Naive B cell (primary cell): ENCODE results near the gene TRIM72. TPM values are rescaled to one million over a fixed set of nuclear protein-coding genes. Genes with fewer than 3 reads are reported as not detected.
"Not testable (repeated sequence)": the region's sequence is repeated elsewhere in the genome, so short reads cannot be mapped to it uniquely, and the experiment has no call there.

Experiments used
- ATAC-seq, 2 donors: fragments of 150-1000 bp; cut with Tn5 transposase; 2 replicates each; pipeline ENCODE4 v1.10.0; 2021; ENCODE audit warnings: low read depth in 2 of 2, mild to moderate bottlenecking in 2 of 2, moderate library complexity in 2 of 2
- DNase-seq: peaks from one replicate; pipeline ENCODE4 v3.0.0; 2022
- H3K27ac Mint-ChIP-seq, 6 donors: one replicate each; pipeline ENCODE4 v1.8.0; 2020 to 2022; ENCODE audit warnings: mild to moderate bottlenecking in 6 of 6, mixed read lengths in 6 of 6, moderate library complexity in 5 of 6, inconsistent platforms in 2 of 6
- H3K27me3 Mint-ChIP-seq, 3 donors: one replicate each; pipeline ENCODE4 v1.8.0; 2021 to 2022; ENCODE audit warnings: mixed read lengths in 3 of 3, mild to moderate bottlenecking in 1 of 3
- H3K36me3 Mint-ChIP-seq, 2 donors: one replicate each; pipeline ENCODE4 v1.8.0; 2020 to 2022; ENCODE audit warnings: mixed read lengths in 2 of 2, inconsistent platforms in 1 of 2, mild to moderate bottlenecking in 1 of 2
- H3K4me1 Mint-ChIP-seq, 3 donors: one replicate each; pipeline ENCODE4 v1.8.0; 2020 to 2022; ENCODE audit warnings: mixed read lengths in 3 of 3, inconsistent platforms in 1 of 3, mild to moderate bottlenecking in 1 of 3, moderate library complexity in 1 of 3
- H3K4me3 Mint-ChIP-seq, 8 donors: one replicate each; pipeline ENCODE4 v1.8.0; 2020 to 2022; ENCODE audit warnings: mild to moderate bottlenecking in 8 of 8, mixed read lengths in 8 of 8, moderate library complexity in 8 of 8, inconsistent platforms in 2 of 8
- H3K9me3 Mint-ChIP-seq, 7 donors: one replicate each; pipeline ENCODE4 v1.8.0; 2020 to 2022; ENCODE audit warnings: mixed read lengths in 7 of 7, mild to moderate bottlenecking in 5 of 7, inconsistent platforms in 2 of 7, moderate library complexity in 1 of 7
- polyA plus RNA-seq, 6 donors: library from polyadenylated mRNA; unstranded; fragments of 300-500 nt; fragmentation: Illumina TruSeq; gene quantifications; one replicate each; pipeline ENCODE4 v1.2.3, GENCODE V29; 2021; ENCODE audit warnings: low read depth in 6 of 6

Gene TRIM72
- polyA plus RNA-seq, 6 donors from 2014 or later: not detected

DNA sequence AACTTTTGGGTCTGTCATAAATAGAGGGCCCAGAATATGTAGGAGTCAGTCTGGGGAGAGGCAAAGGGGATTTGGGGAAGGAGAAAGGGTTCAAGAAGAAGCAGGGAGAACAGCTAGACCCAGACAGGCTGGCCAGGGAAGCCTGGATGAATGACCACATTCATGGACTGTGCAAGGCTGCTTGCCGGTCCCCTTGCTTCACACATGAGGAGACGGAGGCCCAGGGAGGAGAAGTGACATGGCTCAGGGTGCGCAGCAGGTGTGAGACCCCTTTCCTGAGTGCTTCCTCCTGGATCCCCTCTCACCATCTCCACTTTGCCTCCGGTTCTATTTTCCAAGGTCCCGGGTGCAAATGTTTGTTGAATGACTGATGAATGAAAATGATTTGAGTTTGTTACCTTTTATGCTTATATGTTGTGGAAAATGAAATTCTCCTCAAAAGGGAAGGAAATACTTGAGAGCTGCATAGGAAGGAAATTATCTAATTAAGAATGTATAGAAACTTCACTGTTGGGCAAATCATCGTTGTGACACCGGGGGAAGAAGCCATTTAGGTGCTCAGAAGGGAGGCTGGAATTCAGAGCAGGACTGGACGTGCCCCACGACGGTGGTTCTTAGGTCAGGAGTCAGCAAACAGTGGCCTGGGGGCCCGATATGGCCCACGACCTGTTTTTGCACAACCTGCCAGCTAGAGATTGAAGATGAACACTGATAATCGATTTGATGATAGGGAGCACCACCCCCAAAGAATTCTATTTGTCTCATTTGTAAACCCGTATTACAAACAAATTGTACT lies 46.4 kb downstream of the TRIM72 start:
- H3K4me3 Mint-ChIP-seq: peak overlapping the region; percentile 11 to 91 (median 80)
- no peak for ATAC-seq
- H3K9me3 Mint-ChIP-seq: no peaks in the 10 kb centered on the region
- peaks cover 0 to 3% of the 10 kb centered on the region in 2 donors for H3K36me3 Mint-ChIP-seq
- peak overlapping the region in 3 of 6 donors; percentile 31 to 75 (median 35) for H3K27ac Mint-ChIP-seq
- H3K4me1 Mint-ChIP-seq: peaks cover 36 to 53% (median 41%) of the 10 kb centered on the region in 3 donors
- no peak for DNase-seq
- peaks cover 3 to 8% (median 6%) of the 10 kb centered on the region in 3 donors for H3K27me3 Mint-ChIP-seq

DNA sequence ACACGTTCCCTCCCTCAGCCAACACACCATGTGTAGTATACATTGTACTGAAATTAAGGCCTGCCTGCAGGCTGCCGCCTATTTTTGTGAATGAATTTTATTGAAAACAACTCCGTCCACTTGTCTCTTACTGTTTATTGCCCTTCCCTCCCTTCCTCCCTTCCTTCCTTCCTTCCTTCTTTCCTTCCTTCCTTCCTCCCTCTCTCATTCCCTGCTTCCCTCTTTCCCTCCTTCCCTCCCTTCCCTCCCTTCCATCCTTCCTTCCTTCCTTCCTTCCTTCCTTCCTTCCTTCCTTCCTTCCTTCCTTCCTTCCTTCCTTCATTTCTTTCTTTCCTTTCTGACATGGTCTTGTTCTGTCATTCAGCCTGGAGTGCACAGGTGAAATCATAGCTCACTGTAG lies 48.2 kb downstream of the TRIM72 start:
- Mint-ChIP-seq H3K36me3 (peaks cover 0 to 9% of the 10 kb centered on the region in 2 donors), H3K27ac (no peak overlapping the region), H3K27me3 (peaks cover 6 to 16% (median 8%) of the 10 kb centered on the region in 3 donors), H3K4me1 (peaks cover 44 to 58% (median 51%) of the 10 kb centered on the region in 3 donors), H3K4me3 (peak overlapping the region in 1 of 8 donors; percentile 45), H3K9me3 (no peaks in the 10 kb centered on the region)
- ATAC-seq (no peak), DNase-seq (no peak)

DNA sequence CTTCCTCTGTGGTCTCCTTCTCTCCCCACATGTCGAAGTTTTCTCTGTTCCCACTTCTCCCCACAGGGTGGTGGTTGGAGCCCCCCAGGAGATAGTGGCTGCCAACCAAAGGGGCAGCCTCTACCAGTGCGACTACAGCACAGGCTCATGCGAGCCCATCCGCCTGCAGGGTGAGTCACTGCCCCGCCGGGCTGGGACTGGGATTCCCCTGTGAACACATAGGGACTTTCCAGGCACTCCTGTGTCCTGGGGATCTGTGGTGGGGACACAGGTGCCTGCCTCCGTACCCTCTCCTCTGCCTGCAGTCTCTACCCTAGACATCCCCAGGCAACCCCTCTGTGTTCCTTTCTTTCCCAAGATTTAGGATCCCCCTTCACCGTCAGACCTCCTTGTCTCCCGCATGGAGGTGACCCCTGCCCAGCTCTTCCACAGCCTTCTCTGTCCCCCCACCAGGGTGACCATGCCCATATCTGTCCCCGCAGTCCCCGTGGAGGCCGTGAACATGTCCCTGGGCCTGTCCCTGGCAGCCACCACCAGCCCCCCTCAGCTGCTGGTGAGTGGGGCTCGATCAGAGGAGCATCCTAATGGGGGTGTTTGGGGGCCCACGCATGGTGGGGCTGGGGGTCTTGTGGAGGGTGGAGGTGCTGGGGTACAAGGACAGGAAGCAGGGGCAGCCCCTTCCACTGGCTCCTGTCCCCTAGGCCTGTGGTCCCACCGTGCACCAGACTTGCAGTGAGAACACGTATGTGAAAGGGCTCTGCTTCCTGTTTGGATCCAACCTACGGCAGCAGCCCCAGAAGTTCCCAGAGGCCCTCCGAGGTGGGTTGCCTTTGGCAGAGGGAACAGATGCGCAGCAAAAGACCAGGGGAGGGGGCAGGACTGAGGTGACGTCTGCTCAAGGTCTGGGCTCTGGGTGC lies 51.7 kb downstream of the TRIM72 start:
- DNase-seq: peak; percentile 33
- Mint-ChIP-seq H3K27me3 (peaks cover 6 to 22% (median 21%) of the 10 kb centered on the region in 3 donors), H3K27ac (peak overlapping the region; percentile 39 to 94 (median 82)), H3K4me3 (peak overlapping the region; percentile 22 to 69 (median 48)), H3K36me3 (peaks cover 0 to 29% of the 10 kb centered on the region in 2 donors), H3K4me1 (peaks cover 42 to 49% (median 46%) of the 10 kb centered on the region in 3 donors), H3K9me3 (no peaks in the 10 kb centered on the region)
- ATAC-seq: peak; percentile 87 to 96

DNA sequence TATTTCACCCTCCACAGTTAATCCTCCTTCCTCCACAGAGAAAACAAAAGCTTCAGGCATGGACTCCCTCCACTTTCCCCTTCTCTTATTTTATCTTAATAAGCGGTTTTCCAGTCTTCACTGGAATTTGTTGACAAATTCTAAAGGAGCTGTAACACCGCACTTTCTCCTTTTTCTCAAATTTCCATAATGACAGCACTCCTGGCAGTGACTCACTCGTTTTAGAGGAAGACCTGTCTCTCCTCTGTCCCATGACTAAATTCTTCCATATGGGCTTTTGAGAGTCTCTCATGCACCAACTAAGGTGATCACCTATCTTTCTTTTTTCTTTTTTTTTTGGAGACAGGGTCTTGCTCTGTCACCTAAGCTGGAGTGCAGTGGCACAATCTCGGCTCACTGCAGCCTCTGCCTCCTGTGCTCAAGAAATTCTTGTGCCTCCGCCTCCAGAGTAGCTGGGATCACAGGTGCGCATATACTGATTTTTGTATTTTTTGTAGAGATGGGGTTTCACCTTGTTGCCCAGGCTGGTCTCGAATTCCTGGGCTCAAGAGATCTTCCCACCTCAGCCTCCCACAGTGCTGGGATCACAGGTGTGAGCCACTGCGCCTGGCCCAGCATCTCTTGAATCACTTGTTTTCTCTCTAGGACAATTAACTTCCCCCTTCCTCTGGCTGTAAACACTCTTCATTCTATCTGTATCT lies 53.6 kb downstream of the TRIM72 start:
- H3K4me1 Mint-ChIP-seq: peaks cover 28 to 35% (median 32%) of the 10 kb centered on the region in 3 donors
- no peaks in the 10 kb centered on the region for H3K9me3 Mint-ChIP-seq

GRCh38 chr16:31268033-31268365 lies 54.1 kb downstream of the TRIM72 start:
- peaks cover 23 to 32% (median 30%) of the 10 kb centered on the region in 3 donors for H3K4me1 Mint-ChIP-seq
- H3K36me3 Mint-ChIP-seq: peaks cover 0 to 37% of the 10 kb centered on the region in 2 donors
- H3K4me3 Mint-ChIP-seq: peak overlapping the region in 1 of 8 donors; percentile 4
- H3K27ac Mint-ChIP-seq: peak overlapping the region in 1 of 6 donors; percentile 25
- H3K27me3 Mint-ChIP-seq: peaks cover 13 to 29% (median 21%) of the 10 kb centered on the region in 3 donors
- no peaks in the 10 kb centered on the region for H3K9me3 Mint-ChIP-seq
- ATAC-seq: no peak
- DNase-seq: no peak

More for the DNA sequence above, 53.6 kb downstream of the TRIM72 start:
- Mint-ChIP-seq H3K36me3 (peaks cover 0 to 37% of the 10 kb centered on the region in 2 donors), H3K27me3 (peaks cover 13 to 29% (median 21%) of the 10 kb centered on the region in 3 donors), H3K27ac (peak overlapping the region in 3 of 6 donors; percentile 21 to 57 (median 25)), H3K4me3 (peak overlapping the region in 3 of 8 donors; percentile 4 to 59 (median 9))
- DNase-seq (no peak), ATAC-seq (no peak)

DNA sequence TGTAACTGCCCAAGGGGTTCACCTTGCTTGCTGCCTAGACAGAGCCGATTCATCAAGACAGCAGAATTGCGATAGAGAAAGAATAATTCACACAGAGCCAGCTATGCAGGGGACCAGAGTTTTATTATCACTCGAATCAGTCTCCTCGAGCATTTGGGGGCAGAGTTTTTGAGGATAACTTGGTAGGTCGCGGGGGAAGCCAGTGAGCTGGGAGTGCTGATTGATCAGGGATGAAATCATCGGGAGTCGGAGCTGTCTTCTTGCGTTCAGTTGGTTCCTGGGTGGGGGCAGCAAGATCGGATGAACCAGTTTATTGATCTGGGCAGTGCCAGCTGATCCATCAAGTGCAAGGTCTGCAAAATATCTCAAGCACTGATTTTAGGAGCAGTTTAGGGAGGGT lies 55.0 kb downstream of the TRIM72 start:
- H3K27ac Mint-ChIP-seq: peak overlapping the region in 1 of 6 donors; percentile 31
- H3K36me3 Mint-ChIP-seq: peaks cover 0 to 37% of the 10 kb centered on the region in 2 donors
- H3K4me3 Mint-ChIP-seq: no peak overlapping the region
- no peaks in the 10 kb centered on the region for H3K9me3 Mint-ChIP-seq
- peaks cover 18 to 25% (median 25%) of the 10 kb centered on the region in 3 donors for H3K4me1 Mint-ChIP-seq
- DNase-seq: no peak
- H3K27me3 Mint-ChIP-seq: peaks cover 13 to 25% (median 18%) of the 10 kb centered on the region in 3 donors
- ATAC-seq: no peak

DNA sequence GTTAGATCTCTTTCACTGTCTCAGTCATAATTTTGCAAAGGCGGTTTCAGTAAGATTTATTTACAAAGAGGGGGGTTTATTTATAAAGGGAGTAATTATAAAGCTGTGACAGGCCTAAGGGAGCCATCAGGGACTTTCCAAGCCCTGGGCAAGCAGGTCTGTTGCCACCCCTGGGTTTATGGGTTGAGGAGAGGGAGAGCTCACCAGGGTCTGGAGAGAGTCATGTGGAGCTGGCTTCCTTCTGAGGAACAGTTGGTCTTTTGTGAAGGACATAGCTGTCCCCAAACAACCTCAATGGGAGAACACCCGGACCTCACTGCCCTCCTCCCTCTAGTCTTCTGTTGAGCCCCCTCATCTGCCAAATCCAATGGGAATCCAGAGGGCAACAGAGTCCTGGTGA lies 55.6 kb downstream of the TRIM72 start:
- H3K9me3 Mint-ChIP-seq: no peaks in the 10 kb centered on the region
- H3K27ac Mint-ChIP-seq: no peak overlapping the region
- H3K36me3 Mint-ChIP-seq: peaks cover 0 to 37% of the 10 kb centered on the region in 2 donors
- peaks cover 18 to 25% (median 25%) of the 10 kb centered on the region in 3 donors for H3K4me1 Mint-ChIP-seq
- no peak for ATAC-seq
- no peak for DNase-seq
- no peak overlapping the region for H3K4me3 Mint-ChIP-seq
- peaks cover 13 to 25% (median 18%) of the 10 kb centered on the region in 3 donors for H3K27me3 Mint-ChIP-seq

GRCh38 chr16:31269973-31270372 lies 56.1 kb downstream of the TRIM72 start:
- peak overlapping the region in 1 of 6 donors; percentile 44 for H3K27ac Mint-ChIP-seq
- H3K9me3 Mint-ChIP-seq, ATAC-seq, DNase-seq, H3K4me3 Mint-ChIP-seq: not testable (repeated sequence)
- H3K27me3 Mint-ChIP-seq: peaks cover 13 to 28% (median 18%) of the 10 kb centered on the region in 3 donors
- peaks cover 18 to 24% (median 24%) of the 10 kb centered on the region in 3 donors for H3K4me1 Mint-ChIP-seq
- H3K36me3 Mint-ChIP-seq: peaks cover 0 to 37% of the 10 kb centered on the region in 2 donors

DNA sequence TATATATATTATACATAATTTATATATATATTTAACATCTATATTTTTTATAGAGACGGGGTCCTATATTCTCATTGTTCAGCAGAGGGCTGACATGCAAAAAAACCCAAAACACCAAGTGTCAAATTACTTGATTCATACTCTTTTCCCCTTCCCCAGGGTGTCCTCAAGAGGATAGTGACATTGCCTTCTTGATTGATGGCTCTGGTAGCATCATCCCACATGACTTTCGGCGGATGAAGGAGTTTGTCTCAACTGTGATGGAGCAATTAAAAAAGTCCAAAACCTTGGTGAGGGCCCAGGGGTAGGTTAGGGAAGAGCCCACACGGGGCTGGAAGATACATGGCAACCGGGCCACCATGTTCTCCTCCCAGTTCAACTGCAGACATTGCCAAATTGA lies 56.9 kb downstream of the TRIM72 start:
- Mint-ChIP-seq H3K9me3 (no peaks in the 10 kb centered on the region), H3K4me1 (peaks cover 10 to 16% (median 16%) of the 10 kb centered on the region in 3 donors), H3K4me3 (no peak overlapping the region), H3K27ac (no peak overlapping the region), H3K36me3 (peaks cover 0 to 31% of the 10 kb centered on the region in 2 donors), H3K27me3 (peaks cover 8 to 22% (median 15%) of the 10 kb centered on the region in 3 donors)
- DNase-seq (no peak), ATAC-seq (no peak)

GRCh38 chr16:31271621-31272190 lies 57.8 kb downstream of the TRIM72 start:
- Mint-ChIP-seq H3K4me3 (no peak overlapping the region), H3K9me3 (no peaks in the 10 kb centered on the region), H3K36me3 (peaks cover 0 to 31% of the 10 kb centered on the region in 2 donors), H3K27me3 (peaks cover 8 to 20% (median 15%) of the 10 kb centered on the region in 3 donors), H3K4me1 (peaks cover 6 to 13% (median 12%) of the 10 kb centered on the region in 3 donors), H3K27ac (no peak overlapping the region)
- DNase-seq (no peak), ATAC-seq (no peak)

- Mint-ChIP-seq H3K9me3 (no peaks in the 10 kb centered on the region), H3K4me1 (peaks cover 0 to 5% (median 0%) of the 10 kb centered on the region in 3 donors), H3K36me3 (peaks cover 0 to 17% of the 10 kb centered on the region in 2 donors), H3K27ac (no peak overlapping the region), H3K27me3 (peaks cover 4 to 13% (median 8%) of the 10 kb centered on the region in 3 donors), H3K4me3 (no peak overlapping the region)
- no peak for ATAC-seq
- DNase-seq: no peak
Measured at GRCh38 chr16:31273187-31273586, 59.3 kb downstream of the TRIM72 start.

- Mint-ChIP-seq H3K36me3 (peaks cover 0 to 13% of the 10 kb centered on the region in 2 donors), H3K4me1 (peaks cover 0 to 2% (median 0%) of the 10 kb centered on the region in 3 donors)
Measured at GRCh38 chr16:31273676-31274075, 59.8 kb downstream of the TRIM72 start.

More at GRCh38 chr16:31273676-31274075, 59.8 kb downstream of the TRIM72 start:
- ATAC-seq (no peak), DNase-seq (no peak)
- H3K27me3 Mint-ChIP-seq: peaks cover 4 to 13% (median 8%) of the 10 kb centered on the region in 3 donors
- no peak overlapping the region for H3K27ac Mint-ChIP-seq
- no peak overlapping the region for H3K4me3 Mint-ChIP-seq
- H3K9me3 Mint-ChIP-seq: no peaks in the 10 kb centered on the region
